ENCODE data around the gene IPMK. TPM values are rescaled to one million over a fixed set of nuclear protein-coding genes. Genes with fewer than 3 reads are reported as not detected.
"Not testable (repeated sequence)": the region's sequence is repeated elsewhere in the genome, so short reads cannot be mapped to it uniquely, and the experiment has no call there.

The IPMK gene
- polyA plus RNA-seq, 1 donor from 2014 or later: 2.2 TPM

DNA sequence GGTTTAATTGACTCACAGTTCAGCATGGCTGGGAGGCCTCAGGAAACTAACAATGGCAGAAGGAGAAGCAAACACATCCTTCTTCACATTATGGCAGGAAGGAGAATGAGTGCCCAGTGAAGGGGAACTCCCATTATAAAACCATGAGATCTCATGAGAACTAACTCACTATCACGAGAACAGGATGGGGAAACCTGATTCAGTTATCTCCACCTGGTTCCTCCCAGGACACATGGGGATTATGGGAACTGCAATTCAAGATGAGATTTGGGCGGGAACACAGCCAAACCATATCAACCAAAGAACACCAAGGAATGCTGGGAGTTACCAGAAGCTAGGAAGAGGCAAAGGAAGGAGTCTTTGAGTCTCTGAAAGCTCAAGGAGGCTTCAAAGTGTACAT is 94.3 kb downstream of the IPMK start:
- H3K4me1 Mint-ChIP-seq: no peaks in the 10 kb centered on the region
- H3K4me3 Mint-ChIP-seq: no peak overlapping the region
- H3K9me3 Mint-ChIP-seq: no peaks in the 10 kb centered on the region
- no peaks in the 10 kb centered on the region for H3K27me3 Mint-ChIP-seq
- H3K27ac Mint-ChIP-seq: no peak overlapping the region
- H3K36me3 Mint-ChIP-seq: no peaks in the 10 kb centered on the region

- Mint-ChIP-seq H3K4me3 (no peak overlapping the region), H3K36me3 (no peaks in the 10 kb centered on the region), H3K27me3 (peaks cover 2% of the 10 kb centered on the region), H3K9me3 (no peaks in the 10 kb centered on the region), H3K27ac (no peak overlapping the region), H3K4me1 (no peaks in the 10 kb centered on the region)
These were observed 96.5 kb downstream of the IPMK start for GRCh38 chr10:58171146-58171545.

GRCh38 chr10:58164517-58164916 is 103.2 kb downstream of the IPMK start:
- Mint-ChIP-seq H3K9me3 (peaks cover 0 to 4% (median 0%) of the 10 kb centered on the region in 3 donors), H3K36me3 (peaks cover 5% of the 10 kb centered on the region), H3K27me3 (peaks cover 4% of the 10 kb centered on the region), H3K4me1 (no peaks in the 10 kb centered on the region), H3K4me3 (no peak overlapping the region), H3K27ac (no peak overlapping the region)

- no peak overlapping the region for H3K4me3 Mint-ChIP-seq
- H3K4me1 Mint-ChIP-seq: no peaks in the 10 kb centered on the region
- H3K27ac Mint-ChIP-seq: no peak overlapping the region
- H3K36me3 Mint-ChIP-seq: peaks cover 5% of the 10 kb centered on the region
- H3K27me3 Mint-ChIP-seq: peaks cover 4% of the 10 kb centered on the region
- H3K9me3 Mint-ChIP-seq: peaks cover 0 to 6% (median 0%) of the 10 kb centered on the region in 3 donors
These were observed 108.9 kb downstream of the IPMK start for GRCh38 chr10:58158806-58159205.

DNA sequence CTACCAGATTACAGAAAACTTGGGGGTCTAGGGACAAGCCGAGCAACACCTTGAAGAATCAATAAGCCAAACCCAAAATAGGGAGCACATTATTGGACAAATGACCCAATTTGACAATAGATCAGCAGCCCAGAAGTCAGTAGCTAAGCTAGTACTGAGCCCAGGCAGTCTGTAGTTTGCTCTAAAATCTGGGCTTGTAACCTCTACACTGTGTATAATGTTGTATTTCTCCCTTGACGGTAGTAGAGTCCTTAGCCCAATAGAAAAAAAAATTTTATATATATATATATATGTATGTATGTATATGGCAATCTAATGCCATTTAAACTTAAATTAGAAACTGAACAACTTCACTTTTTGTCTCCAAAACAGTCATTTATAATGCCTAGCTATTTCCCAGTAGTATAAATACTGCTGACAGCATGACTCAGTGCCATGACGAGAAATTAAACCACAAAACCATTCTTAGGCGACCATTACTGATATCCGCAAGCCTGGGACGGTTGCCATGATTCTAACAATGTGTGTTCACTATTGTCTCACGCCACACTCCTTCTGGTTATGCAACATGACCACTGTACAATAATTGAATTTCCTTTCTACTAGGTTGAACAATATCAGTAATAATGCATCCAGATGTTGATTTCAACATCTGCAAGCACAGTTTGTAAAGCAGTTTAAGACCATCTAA is 110.5 kb downstream of the IPMK start:
- Mint-ChIP-seq H3K9me3 (peaks cover 0 to 2% (median 0%) of the 10 kb centered on the region in 3 donors), H3K27ac (no peak overlapping the region), H3K27me3 (peaks cover 1% of the 10 kb centered on the region), H3K36me3 (peaks cover under 1% of the 10 kb centered on the region), H3K4me3 (no peak overlapping the region), H3K4me1 (peaks cover 0 to 2% (median 2%) of the 10 kb centered on the region in 3 donors)

DNA sequence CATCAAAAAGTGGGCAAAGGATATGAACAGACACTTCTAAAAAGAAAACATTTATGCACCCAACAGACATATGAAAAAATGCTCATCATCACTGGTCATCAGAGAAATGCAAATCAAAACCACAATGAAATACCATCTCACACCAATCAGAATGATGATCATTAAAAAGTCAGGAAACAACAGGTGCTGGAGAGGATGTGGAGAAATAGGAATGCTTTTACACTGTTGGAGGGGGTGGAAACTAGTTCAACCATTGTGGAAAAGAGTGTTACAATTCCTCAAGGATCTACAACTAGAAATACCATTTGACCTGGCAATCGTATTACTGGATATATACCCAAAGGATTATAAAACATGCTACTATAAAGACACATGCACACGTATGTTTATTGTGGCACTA is 111.8 kb downstream of the IPMK start:
- H3K9me3 Mint-ChIP-seq, H3K4me1 Mint-ChIP-seq, H3K4me3 Mint-ChIP-seq, H3K36me3 Mint-ChIP-seq, H3K27me3 Mint-ChIP-seq, H3K27ac Mint-ChIP-seq: not testable (repeated sequence)

- H3K27me3 Mint-ChIP-seq: peaks cover 3% of the 10 kb centered on the region
- no peaks in the 10 kb centered on the region for H3K36me3 Mint-ChIP-seq
- H3K9me3 Mint-ChIP-seq: peaks cover 0 to 2% (median 0%) of the 10 kb centered on the region in 3 donors
- peaks cover 0 to 2% (median 2%) of the 10 kb centered on the region in 3 donors for H3K4me1 Mint-ChIP-seq
- no peak overlapping the region for H3K27ac Mint-ChIP-seq
- H3K4me3 Mint-ChIP-seq: no peak overlapping the region
These were observed 113.9 kb downstream of the IPMK start for GRCh38 chr10:58153751-58154150.

DNA sequence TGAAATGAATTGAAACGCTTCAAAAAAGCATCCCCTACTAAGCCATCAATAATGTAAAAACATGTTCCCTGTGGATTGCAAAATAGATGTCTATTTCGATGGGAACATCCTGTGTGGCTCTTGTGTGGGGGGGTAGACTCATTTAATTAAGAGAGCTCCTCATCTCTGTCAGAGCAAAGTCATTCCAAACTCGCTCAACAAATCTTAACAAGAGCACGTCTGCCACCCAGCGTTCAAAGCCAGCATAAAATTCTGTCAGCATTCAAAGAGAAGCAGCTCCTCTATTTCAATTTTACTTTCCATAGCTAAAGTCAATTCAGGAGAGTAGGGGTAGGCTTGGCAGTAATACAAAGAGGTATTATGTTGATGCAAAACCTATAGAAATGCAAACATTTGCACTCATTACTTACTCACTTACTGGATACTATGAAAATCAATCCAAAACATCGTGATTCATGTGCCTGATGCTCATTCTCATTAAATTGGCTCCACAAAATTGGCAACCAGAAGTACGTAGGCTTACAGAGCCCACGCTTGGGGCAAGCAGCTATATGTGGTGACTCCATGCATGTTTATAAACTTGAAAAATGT is 114.9 kb downstream of the IPMK start:
- no peak overlapping the region for H3K4me3 Mint-ChIP-seq
- H3K27me3 Mint-ChIP-seq: peaks cover 3% of the 10 kb centered on the region
- peaks cover 0 to 2% (median 2%) of the 10 kb centered on the region in 3 donors for H3K4me1 Mint-ChIP-seq
- no peaks in the 10 kb centered on the region for H3K36me3 Mint-ChIP-seq
- H3K27ac Mint-ChIP-seq: no peak overlapping the region
- peaks cover 0 to 2% (median 0%) of the 10 kb centered on the region in 3 donors for H3K9me3 Mint-ChIP-seq

DNA sequence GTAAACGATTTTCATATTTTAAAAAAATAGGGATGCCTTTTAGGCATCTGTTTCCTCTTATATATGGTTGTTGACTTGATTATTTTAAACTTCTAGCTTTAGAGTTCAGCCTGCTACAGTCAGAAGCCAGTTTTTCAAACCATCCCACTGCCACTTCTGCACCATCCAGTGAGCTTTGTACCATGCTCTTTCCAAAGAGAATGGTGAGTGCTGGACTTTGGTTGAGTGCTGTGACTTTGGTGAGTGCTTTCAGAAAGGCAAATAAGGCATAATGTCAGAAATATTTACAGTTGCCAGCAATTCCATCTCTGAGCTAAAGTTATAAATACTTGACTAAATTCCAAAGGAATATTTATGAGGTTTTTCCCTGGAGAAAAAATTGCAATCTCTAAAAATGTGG is 117.4 kb downstream of the IPMK start:
- Mint-ChIP-seq H3K27me3 (peaks cover 6% of the 10 kb centered on the region), H3K27ac (no peak overlapping the region), H3K4me3 (no peak overlapping the region), H3K4me1 (peaks cover 0 to 2% (median 2%) of the 10 kb centered on the region in 3 donors), H3K36me3 (no peaks in the 10 kb centered on the region), H3K9me3 (no peaks in the 10 kb centered on the region)

- Mint-ChIP-seq H3K36me3 (no peaks in the 10 kb centered on the region), H3K9me3 (no peaks in the 10 kb centered on the region), H3K4me3 (no peak overlapping the region), H3K27ac (no peak overlapping the region), H3K4me1 (no peaks in the 10 kb centered on the region), H3K27me3 (peaks cover 4% of the 10 kb centered on the region)
These were observed 123.8 kb downstream of the IPMK start for GRCh38 chr10:58143944-58144343.

Other genes starting within 250 kb of the IPMK start
- 53.0 TPM for gene CISD1, start 1.3 kb upstream of the IPMK start, polyA plus RNA-seq
- 16.5 TPM for gene UBE2D1, start 67.1 kb upstream of the IPMK start, polyA plus RNA-seq
- 56.0 TPM for gene TFAM, start 117.5 kb upstream of the IPMK start, polyA plus RNA-seq
- gene BICC1, start 245.0 kb upstream of the IPMK start, polyA plus RNA-seq: not detected